ENCODE results near the gene CDC25C. TPM values are rescaled to one million over a fixed set of nuclear protein-coding genes. Genes with fewer than 3 reads are reported as not detected.

Gene CDC25C
- polyA plus RNA-seq (2012; ENCODE audit: missing spikeins) = 6.6 TPM

DNA sequence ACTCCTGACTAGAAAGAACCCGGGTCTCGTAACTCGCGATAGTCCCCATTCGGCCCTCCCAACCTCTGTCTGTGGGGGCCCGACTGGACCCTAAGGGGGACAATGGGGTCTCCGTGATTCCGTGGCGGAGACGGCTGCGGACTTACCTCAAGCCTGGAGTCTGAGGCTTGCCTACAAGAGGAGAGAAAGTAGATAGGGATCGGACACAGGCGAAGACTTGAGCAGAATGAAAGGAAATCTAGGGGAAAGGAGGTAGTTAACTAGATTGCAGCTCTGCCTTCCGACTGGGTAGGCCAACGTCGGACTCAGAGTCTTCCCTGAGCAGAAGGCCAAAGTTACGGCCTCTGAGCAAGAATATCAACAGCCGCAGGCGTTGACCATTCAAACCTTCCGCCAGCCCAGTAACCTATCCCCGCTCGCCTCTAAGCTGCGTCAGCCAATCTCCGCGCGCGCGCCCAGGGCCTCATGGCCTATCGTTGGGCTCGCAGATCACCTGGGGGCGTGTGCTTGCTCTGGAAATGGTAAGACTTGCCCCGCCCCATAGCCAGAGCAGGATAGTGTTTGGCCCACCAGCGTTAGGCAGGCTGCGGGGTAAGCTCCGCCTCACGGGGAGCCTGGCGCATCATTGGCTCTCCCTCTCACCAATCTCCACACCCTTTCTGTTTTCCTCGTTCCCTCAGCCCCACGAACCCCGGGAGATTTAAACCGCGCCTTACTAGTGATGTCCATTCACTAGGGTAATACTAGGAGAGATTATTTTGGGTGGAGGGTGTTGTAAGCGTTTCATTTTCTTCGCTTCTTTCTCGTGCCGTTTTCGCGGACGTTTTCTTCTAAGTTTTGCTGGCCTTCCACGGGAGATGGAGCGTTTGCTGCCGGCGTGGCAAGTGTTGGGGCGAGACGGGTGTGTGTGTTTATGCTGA is at the start of gene CDC25C:
Gene CDC25C (minus strand): TSS at position 356 of the 920 bp plus-strand sequence. CDS start 624 bp downstream, outside the sequence.
- TF ChIP-seq POLR2AphosphoS5 (IDR thresholded peaks at IDR 0.05; ENCODE audit: low read depth, low read length) (peak; percentile 52; the same call in 1 of the 2 replicates), TAF1 (IDR thresholded peaks at IDR 0.05; ENCODE audit: borderline replicate concordance, low read depth, low read length) (peak; percentile 25; the same call in 1 of the 2 replicates), POLR2A (IDR thresholded peaks at IDR 0.05; ENCODE audit: low read depth, low read length) (peak; percentile 72)
- DNase-seq (ENCODE audit: insufficient read length) (peak; percentile 91), FAIRE-seq (peak; percentile 99)

DNA sequence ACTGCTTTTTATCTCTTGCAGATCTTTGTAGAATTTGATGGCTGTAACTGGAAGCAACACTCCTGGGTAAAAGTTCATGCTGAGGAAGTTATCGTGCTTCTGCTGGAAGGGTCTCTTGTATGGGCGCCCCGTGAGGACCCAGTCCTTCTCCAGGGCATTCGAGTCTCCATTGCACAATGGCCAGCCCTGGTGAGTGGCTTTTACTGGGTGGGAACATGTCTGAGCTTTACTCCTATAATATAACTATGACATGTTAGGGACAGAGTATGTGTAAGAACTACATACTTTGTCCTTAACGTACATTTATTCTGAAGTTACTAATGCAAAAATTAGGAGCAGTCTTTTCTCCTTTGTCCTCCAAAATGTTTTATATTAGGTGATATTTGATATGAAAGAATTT is 41.0 kb upstream of the CDC25C start:
- DNase-seq (ENCODE audit: insufficient read length) = no peak
- no peak for TF ChIP-seq POLR2A (IDR thresholded peaks at IDR 0.05; ENCODE audit: low read depth, low read length)
- no peak for TF ChIP-seq TAF1 (IDR thresholded peaks at IDR 0.05; ENCODE audit: borderline replicate concordance, low read depth, low read length)
- TF ChIP-seq POLR2AphosphoS5 (IDR thresholded peaks at IDR 0.05; ENCODE audit: low read depth, low read length) = no peak
- no peak for FAIRE-seq

DNA sequence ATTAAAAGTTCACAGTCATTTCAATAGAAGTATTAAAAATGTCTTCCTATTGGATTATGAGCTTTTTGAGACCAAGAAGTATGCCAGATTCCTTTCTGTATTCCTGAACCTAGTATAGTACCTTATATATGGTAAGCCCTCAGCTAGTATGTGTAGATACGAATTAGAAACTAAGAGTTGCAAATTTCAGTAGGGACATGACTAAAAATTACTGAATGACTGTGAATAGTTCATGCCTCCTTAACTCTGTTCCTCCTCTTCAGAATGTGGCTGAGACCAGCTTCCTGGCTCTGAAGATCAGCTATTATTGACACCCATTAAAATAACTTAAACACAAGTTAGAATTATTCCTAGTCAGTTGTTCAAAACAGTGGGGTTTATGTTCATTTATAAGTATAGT is 40.6 kb upstream of the CDC25C start:
- no peak for DNase-seq (ENCODE audit: insufficient read length)
- TF ChIP-seq TAF1 (IDR thresholded peaks at IDR 0.05; ENCODE audit: borderline replicate concordance, low read depth, low read length) (no peak), POLR2A (IDR thresholded peaks at IDR 0.05; ENCODE audit: low read depth, low read length) (no peak), POLR2AphosphoS5 (IDR thresholded peaks at IDR 0.05; ENCODE audit: low read depth, low read length) (no peak)
- FAIRE-seq = peak; percentile 24

DNA sequence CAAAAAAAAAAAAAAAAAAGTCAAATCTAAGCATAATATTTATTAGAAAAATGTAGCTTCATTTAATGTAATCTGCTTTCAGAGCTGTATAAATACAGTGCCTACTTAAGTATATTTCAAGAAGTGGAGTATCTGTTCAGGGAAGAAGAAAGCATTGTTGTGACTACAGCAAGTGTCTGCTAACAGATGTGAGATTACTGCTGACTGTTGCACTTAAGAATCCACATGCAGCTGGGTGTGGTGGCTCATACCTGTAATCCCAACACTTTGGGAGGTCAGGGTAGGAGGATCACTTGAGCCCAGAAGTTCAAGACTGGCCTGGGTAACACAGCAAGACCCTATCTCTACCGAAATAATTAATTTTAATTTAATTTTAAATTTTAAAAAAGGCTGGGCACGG is 39.9 kb upstream of the CDC25C start:
- TF ChIP-seq POLR2AphosphoS5 (IDR thresholded peaks at IDR 0.05; ENCODE audit: low read depth, low read length) = no peak
- no peak for TF ChIP-seq POLR2A (IDR thresholded peaks at IDR 0.05; ENCODE audit: low read depth, low read length)
- TF ChIP-seq TAF1 (IDR thresholded peaks at IDR 0.05; ENCODE audit: borderline replicate concordance, low read depth, low read length) = no peak
- FAIRE-seq = no peak
- DNase-seq (ENCODE audit: insufficient read length) = no peak

DNA sequence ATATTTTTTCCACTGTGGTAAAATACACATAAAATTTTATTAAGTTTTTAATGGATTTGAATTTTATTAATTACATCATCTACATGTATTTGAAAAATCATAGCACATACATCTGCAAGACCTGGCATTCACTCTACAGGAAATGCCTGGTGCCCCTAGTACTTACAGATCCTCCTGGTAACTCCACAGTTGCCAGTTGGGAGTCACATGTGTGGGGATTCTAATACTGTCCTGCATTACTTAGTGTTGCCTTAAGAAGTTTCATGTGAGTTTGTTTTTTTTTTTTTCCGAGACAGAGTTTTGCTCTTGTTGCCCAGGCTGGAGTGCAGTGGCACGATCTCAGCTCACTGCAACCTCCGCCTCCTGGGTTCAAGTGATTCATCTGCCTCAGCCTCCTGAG is 38.9 kb upstream of the CDC25C start:
- DNase-seq (ENCODE audit: insufficient read length) (no peak), FAIRE-seq (no peak)
- TF ChIP-seq POLR2AphosphoS5 (IDR thresholded peaks at IDR 0.05; ENCODE audit: low read depth, low read length) (no peak), POLR2A (IDR thresholded peaks at IDR 0.05; ENCODE audit: low read depth, low read length) (no peak), TAF1 (IDR thresholded peaks at IDR 0.05; ENCODE audit: borderline replicate concordance, low read depth, low read length) (no peak)

DNA sequence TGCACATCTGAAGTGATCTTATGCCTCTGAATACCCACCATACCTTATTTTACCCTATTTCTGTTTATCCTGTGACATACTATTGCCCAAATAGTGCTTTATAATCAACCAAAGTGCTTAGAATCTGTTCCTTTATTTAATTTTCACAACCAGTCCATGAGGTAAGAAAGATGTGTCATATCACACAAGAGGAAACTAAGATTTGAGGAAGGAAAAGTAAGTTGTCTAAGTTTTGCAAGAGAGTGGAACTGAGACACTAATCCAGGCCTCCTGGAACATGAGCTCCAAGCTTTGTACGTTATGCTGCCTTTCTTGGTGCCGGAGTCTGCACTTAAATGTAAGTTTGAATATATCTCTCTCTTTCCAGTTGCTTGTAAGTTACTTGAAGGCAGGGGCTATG is 38.1 kb upstream of the CDC25C start:
- TF ChIP-seq TAF1 (IDR thresholded peaks at IDR 0.05; ENCODE audit: borderline replicate concordance, low read depth, low read length) (no peak), POLR2AphosphoS5 (IDR thresholded peaks at IDR 0.05; ENCODE audit: low read depth, low read length) (no peak), POLR2A (IDR thresholded peaks at IDR 0.05; ENCODE audit: low read depth, low read length) (no peak)
- DNase-seq (ENCODE audit: insufficient read length) (no peak), FAIRE-seq (no peak)

DNA sequence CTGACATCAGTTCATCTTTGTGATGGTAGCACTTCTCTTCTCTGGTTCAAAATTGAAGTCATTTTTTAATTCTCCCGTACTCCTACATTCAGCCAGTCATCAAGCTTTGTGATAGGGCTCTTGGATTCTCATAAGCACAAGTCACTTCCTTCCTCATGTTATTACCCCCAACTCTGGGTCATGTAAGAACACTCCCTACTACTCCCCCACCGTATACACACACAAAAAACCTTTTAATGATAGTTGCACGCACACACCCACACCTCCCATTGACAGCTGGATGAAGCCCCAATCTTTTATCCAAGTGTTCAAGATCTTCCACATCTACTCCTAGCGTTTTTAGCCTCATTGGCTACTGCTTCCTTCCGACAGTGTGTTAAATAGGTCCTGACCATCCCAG is 37.7 kb upstream of the CDC25C start:
- no peak for DNase-seq (ENCODE audit: insufficient read length)
- peak; percentile 61 for FAIRE-seq
- TF ChIP-seq POLR2A (IDR thresholded peaks at IDR 0.05; ENCODE audit: low read depth, low read length) (no peak), POLR2AphosphoS5 (IDR thresholded peaks at IDR 0.05; ENCODE audit: low read depth, low read length) (no peak), TAF1 (IDR thresholded peaks at IDR 0.05; ENCODE audit: borderline replicate concordance, low read depth, low read length) (no peak)

DNA sequence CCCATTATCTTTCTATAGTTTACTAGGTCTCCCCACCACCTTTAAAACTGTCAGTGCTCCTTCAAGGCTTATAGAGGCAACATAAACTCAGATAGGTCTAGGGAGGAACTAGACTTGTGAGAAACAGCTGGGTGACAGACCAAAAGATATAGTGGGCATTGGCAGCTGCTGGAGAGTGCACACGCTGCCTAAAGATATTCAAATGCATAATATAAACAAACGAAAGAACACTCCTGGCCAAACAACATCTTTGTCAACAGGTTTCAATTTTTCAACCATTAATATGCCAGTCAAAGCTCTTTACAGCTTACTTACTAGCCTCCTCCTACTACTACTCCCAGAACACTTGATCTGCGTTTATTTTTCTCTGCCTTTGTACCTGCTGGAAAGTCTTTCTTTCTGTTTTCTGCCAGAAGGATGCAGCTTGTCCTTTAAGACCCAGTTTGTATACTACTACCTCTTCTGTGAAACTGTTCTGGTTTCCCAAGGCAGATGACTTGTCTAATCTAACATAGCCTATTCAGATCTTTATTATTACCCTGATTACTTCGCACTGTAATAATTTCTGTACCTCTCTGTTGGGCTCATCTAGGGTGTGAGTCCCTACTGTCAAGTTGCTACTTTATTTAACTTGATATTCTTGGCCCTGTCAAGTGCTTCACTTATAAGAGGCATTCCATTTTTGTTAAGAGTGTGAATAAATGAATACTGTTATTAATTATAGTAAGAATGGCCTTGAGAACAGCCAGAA is 35.2 kb upstream of the CDC25C start:
- no peak for DNase-seq (ENCODE audit: insufficient read length)
- FAIRE-seq = no peak
- TF ChIP-seq POLR2AphosphoS5 (IDR thresholded peaks at IDR 0.05; ENCODE audit: low read depth, low read length) = no peak
- TF ChIP-seq TAF1 (IDR thresholded peaks at IDR 0.05; ENCODE audit: borderline replicate concordance, low read depth, low read length) = no peak
- TF ChIP-seq POLR2A (IDR thresholded peaks at IDR 0.05; ENCODE audit: low read depth, low read length) = no peak

DNA sequence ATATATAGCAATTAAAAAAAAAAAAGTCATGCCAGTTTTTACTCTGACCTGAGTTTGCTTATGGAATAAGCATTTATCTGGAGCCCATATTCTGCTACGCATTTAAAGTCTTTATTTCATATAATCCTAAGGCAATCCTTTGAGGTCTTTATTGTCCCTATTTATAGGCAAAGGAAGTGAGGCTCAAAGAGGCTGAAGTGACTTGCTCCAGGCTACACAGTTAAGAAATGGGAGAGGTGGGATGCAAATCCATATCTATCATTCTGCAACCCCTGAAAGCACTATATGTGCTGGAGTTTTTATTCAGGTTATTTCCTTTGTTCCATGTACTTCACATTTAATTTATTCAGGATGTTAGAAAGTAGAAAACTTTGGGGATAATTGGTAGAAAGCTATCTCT is 33.0 kb upstream of the CDC25C start:
- TF ChIP-seq POLR2AphosphoS5 (IDR thresholded peaks at IDR 0.05; ENCODE audit: low read depth, low read length) (no peak), POLR2A (IDR thresholded peaks at IDR 0.05; ENCODE audit: low read depth, low read length) (no peak)
- DNase-seq (ENCODE audit: insufficient read length) = no peak

DNA sequence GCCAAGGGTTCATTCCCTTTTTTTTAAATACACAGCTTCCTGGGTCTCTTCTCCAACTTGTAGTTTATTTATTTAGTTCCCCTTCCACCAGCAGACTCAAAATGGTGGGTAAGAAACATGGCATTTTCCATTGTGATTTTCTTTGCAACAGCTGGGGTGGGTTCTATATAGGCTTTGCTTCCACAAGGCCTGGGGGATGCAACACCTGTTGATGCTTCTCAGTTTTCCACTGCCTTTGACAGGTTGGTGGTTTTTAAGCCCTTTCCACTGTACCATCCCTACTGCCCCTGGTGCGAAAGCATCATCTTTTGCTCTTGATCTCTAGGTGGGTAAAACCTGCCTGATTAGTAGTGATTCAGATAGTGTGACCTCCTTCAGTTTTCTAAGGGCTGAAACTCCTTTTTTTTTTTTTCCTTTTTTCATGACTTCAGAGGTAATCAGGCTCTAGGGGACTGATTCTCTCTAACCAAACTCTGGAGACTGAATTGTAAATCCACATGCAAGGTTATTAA is 29.4 kb upstream of the CDC25C start:
- DNase-seq (ENCODE audit: insufficient read length) (no peak), FAIRE-seq (no peak)
- no peak for TF ChIP-seq POLR2AphosphoS5 (IDR thresholded peaks at IDR 0.05; ENCODE audit: low read depth, low read length)
- no peak for TF ChIP-seq TAF1 (IDR thresholded peaks at IDR 0.05; ENCODE audit: borderline replicate concordance, low read depth, low read length)
- TF ChIP-seq POLR2A (IDR thresholded peaks at IDR 0.05; ENCODE audit: low read depth, low read length) = no peak

More for the DNA sequence above, 33.0 kb upstream of the CDC25C start:
- no peak for FAIRE-seq

DNA sequence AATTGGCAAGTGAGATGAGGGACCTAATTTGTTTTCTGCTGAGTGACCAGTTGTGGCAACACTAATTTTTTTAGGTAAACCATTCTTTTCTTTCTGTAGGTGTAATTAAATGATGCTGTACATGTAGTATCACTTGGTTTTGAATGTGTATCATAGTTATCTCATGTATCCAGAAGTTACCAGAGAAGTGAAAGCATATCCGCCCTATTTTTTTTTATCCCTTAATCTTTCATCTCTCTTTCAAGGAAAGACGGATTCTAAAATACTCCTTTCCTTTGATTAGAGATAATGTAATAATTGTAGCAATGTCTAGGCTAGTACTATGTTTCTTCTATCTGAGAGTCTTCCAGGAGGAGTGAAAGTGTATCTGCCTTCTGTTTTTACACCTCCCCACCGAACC is 28.0 kb upstream of the CDC25C start:
- TF ChIP-seq POLR2AphosphoS5 (IDR thresholded peaks at IDR 0.05; ENCODE audit: low read depth, low read length) (no peak), TAF1 (IDR thresholded peaks at IDR 0.05; ENCODE audit: borderline replicate concordance, low read depth, low read length) (no peak), POLR2A (IDR thresholded peaks at IDR 0.05; ENCODE audit: low read depth, low read length) (no peak)
- FAIRE-seq = no peak
- DNase-seq (ENCODE audit: insufficient read length) = no peak
